OCI-LY7 (cell line): ENCODE data around the gene IPO4.

Source experiments
- CTCF ChIP-seq: fragments of 200-600 bp; sonication (generic); conservative IDR thresholded peaks from 2 replicates; pipeline ENCODE4 v1.5.1; 2014; ENCODE audit warnings: mild to moderate bottlenecking, antibody characterized with exemption, low read length, moderate library complexity, mixed read lengths
- EZH2phosphoT487 ChIP-seq: fragments of 200-600 bp; sonication (generic); IDR thresholded peaks from 2 replicates; pipeline ENCODE4 v1.6.1; 2018; ENCODE audit warnings: low read depth, borderline replicate concordance, mild to moderate bottlenecking, mixed run types, antibody characterized with exemption, low read length, moderate library complexity, mixed read lengths

- no peak for TF ChIP-seq CTCF
- no peak for TF ChIP-seq EZH2phosphoT487
These were observed 4.3 kb upstream of the IPO4 start for GRCh38 chr14:24192933-24193332.
